Common myeloid progenitor, CD34-positive (primary cell): ENCODE measurements around the gene ROR2.
"Not testable (repeated sequence)": the region's sequence is repeated elsewhere in the genome, so short reads cannot be mapped to it uniquely, and the experiment has no call there.

Experiments
- CTCF ChIA-PET: fragments of 350-600 bp; sonication (Branson Sonifier 250); formaldehyde crosslinking; loops from one replicate; lab custom pipeline; 2021; ENCODE audit warnings: antibody characterized with exemption; lab: Charles Lee
- POLR2A ChIA-PET: fragments of 350-600 bp; sonication (Branson Sonifier 250); formaldehyde crosslinking; loops from one replicate; lab custom pipeline; 2021; ENCODE audit warnings: antibody characterized with exemption; lab: Charles Lee
- DNase-seq, 3 donors: peaks; one replicate each; pipeline versions ENCODE4 v3.0.0 to v3.0.0-alpha.2; 2013
- H3K27ac ChIP-seq, 2 experiments: 1 replicate in 1 of 2; 2 replicates in 1 of 2; pipeline ENCODE4 v1.7.0; 2013; ENCODE audit warnings: inconsistent platforms in 2 of 2, low read length in 2 of 2, mild to moderate bottlenecking in 2 of 2, low read depth in 1 of 2, moderate library complexity in 1 of 2; ENCODE audit not compliant: severe bottlenecking in 2 of 2, insufficient read depth in 1 of 2, poor library complexity in 1 of 2
- H3K27me3 ChIP-seq, 5 experiments: replicated peaks in 2 of 5; 1 replicate in 3 of 5; 2 replicates in 2 of 5; pipeline versions ENCODE4 v1.6.1 to v1.7.0; 2013; ENCODE audit warnings: low read length in 4 of 5, mild to moderate bottlenecking in 2 of 5, moderate library complexity in 2 of 5, inconsistent platforms in 1 of 5; ENCODE audit not compliant: insufficient read depth in 5 of 5, control insufficient read depth in 4 of 5
- H3K36me3 ChIP-seq, 4 experiments: 1 replicate in 2 of 4; 2 replicates in 2 of 4; pipeline versions ENCODE4 v1.6.1 to v1.7.0; 2013; ENCODE audit warnings: low read length in 3 of 4, control low read depth in 1 of 4, mild to moderate bottlenecking in 1 of 4; ENCODE audit not compliant: control insufficient read depth in 4 of 4, insufficient read depth in 4 of 4
- H3K4me1 ChIP-seq, 4 experiments: 1 replicate in 3 of 4; 2 replicates in 1 of 4; pipeline versions ENCODE4 v1.6.1 to v1.7.1; 2013; ENCODE audit warnings: low read length in 3 of 4, mild to moderate bottlenecking in 3 of 4, control low read depth in 1 of 4, inconsistent platforms in 1 of 4, moderate library complexity in 1 of 4; ENCODE audit not compliant: control insufficient read depth in 4 of 4, insufficient read depth in 4 of 4; ENCODE audit errors: control extremely low read depth in 1 of 4
- H3K4me3 ChIP-seq, 7 experiments: 1 replicate in 4 of 7; 2 replicates in 3 of 7; pipeline versions ENCODE4 v1.5.1 to v1.7.0; 2013; ENCODE audit warnings: mild to moderate bottlenecking in 7 of 7, low read length in 6 of 7, moderate library complexity in 6 of 7, inconsistent platforms in 2 of 7, low read depth in 2 of 7, control low read depth in 1 of 7; ENCODE audit not compliant: insufficient read depth in 4 of 7, control insufficient read depth in 1 of 7; ENCODE audit errors: extremely low read depth in 1 of 7
- H3K9me3 ChIP-seq, 5 experiments: 1 replicate in 4 of 5; 2 replicates in 1 of 5; pipeline versions ENCODE4 v1.6.1 to v1.7.1; 2013; ENCODE audit warnings: low read length in 4 of 5, mild to moderate bottlenecking in 2 of 5, inconsistent platforms in 1 of 5, low read depth in 1 of 5, moderate library complexity in 1 of 5; ENCODE audit not compliant: control insufficient read depth in 4 of 5, insufficient read depth in 2 of 5; ENCODE audit errors: control extremely low read depth in 1 of 5
- WGBS: methylation state at CpG from one replicate; pipeline ENCODE4 v1.1.5; 2013; ENCODE audit not compliant: insufficient coverage; 5-methylcytosine and 5-hydroxymethylcytosine counted together

Gene ROR2

GRCh38 chr9:91802391-91802790 is 147.6 kb downstream of the ROR2 start:
- no peaks in the 10 kb centered on the region for H3K4me1 ChIP-seq
- no peak for DNase-seq
- no peak overlapping the region for H3K4me3 ChIP-seq
- WGBS = no CpG with 5 or more reads among the region's 5 CpGs
- ChIA-PET CTCF (no interaction called here), POLR2A (no interaction called here)
- H3K27me3 ChIP-seq = no peaks in the 10 kb centered on the region
- H3K27ac ChIP-seq = no peak overlapping the region
- H3K9me3 ChIP-seq = no peaks in the 10 kb centered on the region
- H3K36me3 ChIP-seq = no peaks in the 10 kb centered on the region

GRCh38 chr9:91800473-91801030 is 149.5 kb downstream of the ROR2 start:
- no peak for DNase-seq
- H3K36me3 ChIP-seq = no peaks in the 10 kb centered on the region
- H3K27me3 ChIP-seq = no peaks in the 10 kb centered on the region
- 91% methylated on average over 12 of the region's 12 CpGs for WGBS
- no peak overlapping the region for H3K27ac ChIP-seq
- H3K4me1 ChIP-seq = no peaks in the 10 kb centered on the region
- H3K9me3 ChIP-seq = no peaks in the 10 kb centered on the region
- H3K4me3 ChIP-seq = no peak overlapping the region
- ChIA-PET POLR2A (no interaction called here), CTCF (no interaction called here)

DNA sequence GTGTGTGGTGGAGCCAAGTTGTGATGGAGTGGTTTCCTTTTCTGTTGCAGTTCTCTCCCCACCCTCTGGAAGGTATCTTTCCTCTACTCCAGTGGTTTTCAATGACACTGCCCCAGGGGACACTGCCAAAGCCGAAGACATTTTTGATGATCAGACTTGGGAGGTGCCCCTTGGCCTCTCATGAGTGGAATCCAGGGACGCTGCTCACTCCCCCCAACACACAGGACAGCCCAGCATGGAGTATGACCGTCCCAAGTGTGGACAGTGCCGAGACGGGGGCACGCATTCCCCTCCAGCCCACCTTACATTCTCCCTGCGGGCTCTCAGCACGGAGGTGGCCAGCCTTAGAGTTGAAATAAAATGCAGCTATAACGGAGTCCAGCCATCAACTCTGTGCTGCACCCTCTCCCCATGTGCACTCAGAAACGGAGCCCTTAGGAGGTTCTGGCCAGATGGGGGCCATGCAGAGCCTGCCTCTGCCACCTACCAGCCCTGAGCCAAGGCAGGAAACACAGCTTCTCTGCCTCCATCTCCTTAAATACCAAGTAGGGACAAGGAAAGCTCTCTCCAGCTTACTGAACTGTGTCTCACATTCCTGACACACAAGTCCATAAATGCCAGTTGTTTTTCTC is 150.8 kb downstream of the ROR2 start:
- Histone ChIP-seq H3K27me3 (peaks cover 0 to 2% (median 0%) of the 10 kb centered on the region in 5 experiments), H3K9me3 (no peaks in the 10 kb centered on the region), H3K4me3 (no peak overlapping the region), H3K27ac (no peak overlapping the region), H3K36me3 (no peaks in the 10 kb centered on the region), H3K4me1 (no peaks in the 10 kb centered on the region)
- WGBS = 100% methylated on average over 9 of the region's 10 CpGs
- CTCF ChIA-PET = no interaction called here
- DNase-seq = no peak
- POLR2A ChIA-PET = no interaction called here

DNA sequence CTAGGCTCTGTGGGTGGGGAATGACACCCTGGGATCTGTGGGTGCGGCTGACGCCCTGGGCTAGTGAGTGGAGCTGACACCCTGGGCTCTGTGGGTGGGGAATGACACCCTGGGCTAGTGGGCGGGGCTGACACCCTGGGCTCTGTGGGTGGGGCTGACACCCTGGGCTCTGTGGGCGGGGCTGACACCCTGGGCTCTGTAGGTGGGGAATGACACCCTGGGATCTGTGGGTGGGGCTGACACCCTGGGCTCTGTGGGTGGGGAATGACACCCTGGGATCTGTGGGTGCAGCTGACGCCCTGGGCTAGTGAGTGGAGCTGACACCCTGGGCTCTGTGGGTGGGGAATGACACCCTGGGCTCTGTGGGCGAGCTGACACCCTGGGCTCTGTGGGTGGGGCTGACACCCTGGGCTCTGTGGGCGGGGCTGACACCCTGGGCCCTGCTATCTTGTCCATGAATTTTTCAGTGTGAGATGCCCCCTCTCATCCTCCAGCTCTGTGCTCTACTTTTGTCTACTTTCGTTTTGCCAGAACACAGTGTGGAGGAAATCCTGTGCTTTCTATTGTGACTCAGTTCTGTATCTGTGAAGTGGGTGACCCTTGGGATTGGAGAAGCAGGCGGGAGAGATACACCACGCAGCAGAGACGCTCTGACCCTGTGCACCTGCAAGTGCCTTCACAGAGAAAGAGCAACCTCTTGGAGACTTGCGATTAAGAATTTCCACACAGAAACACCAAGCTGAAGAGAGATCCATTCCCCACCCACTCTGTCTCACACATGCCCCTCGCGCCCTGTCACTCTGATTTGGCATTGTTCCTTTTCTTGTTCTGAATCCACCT is 151.5 kb downstream of the ROR2 start:
- CTCF ChIA-PET, H3K27me3 ChIP-seq, H3K4me1 ChIP-seq, H3K27ac ChIP-seq, H3K36me3 ChIP-seq, DNase-seq, H3K4me3 ChIP-seq, POLR2A ChIA-PET, H3K9me3 ChIP-seq: not testable (repeated sequence)
- 95% methylated on average over 3 of the region's 14 CpGs for WGBS

GRCh38 chr9:91797517-91797916 is 152.5 kb downstream of the ROR2 start:
- no CpG with 5 or more reads among the region's 2 CpGs for WGBS
- H3K27me3 ChIP-seq, H3K4me3 ChIP-seq, CTCF ChIA-PET, H3K9me3 ChIP-seq, H3K4me1 ChIP-seq, H3K36me3 ChIP-seq, H3K27ac ChIP-seq, POLR2A ChIA-PET, DNase-seq: not testable (repeated sequence)

DNA sequence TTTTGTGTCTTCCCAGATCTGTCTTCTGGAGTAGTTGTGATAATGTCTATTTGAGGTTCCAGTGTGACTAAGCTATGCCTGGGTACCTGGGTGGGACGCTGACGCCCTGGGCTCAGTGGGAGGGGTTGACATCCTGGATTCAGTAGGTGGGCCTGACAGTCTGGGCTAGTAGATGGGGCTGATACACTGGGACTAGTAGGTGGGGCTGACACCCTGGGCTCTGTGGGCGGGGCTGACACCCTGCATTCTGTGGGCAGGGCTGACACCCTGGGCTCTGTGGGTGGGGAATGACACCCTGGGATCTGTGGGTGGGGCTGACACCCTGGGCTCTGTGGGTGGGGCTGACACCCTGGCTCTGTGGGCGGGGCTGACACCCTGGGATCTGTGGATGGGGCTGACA is 153.5 kb downstream of the ROR2 start:
- H3K36me3 ChIP-seq, H3K4me3 ChIP-seq, H3K4me1 ChIP-seq, H3K27me3 ChIP-seq, CTCF ChIA-PET, DNase-seq, POLR2A ChIA-PET, H3K27ac ChIP-seq, H3K9me3 ChIP-seq: not testable (repeated sequence)
- 100% methylated on average over 2 of the region's 4 CpGs for WGBS

DNA sequence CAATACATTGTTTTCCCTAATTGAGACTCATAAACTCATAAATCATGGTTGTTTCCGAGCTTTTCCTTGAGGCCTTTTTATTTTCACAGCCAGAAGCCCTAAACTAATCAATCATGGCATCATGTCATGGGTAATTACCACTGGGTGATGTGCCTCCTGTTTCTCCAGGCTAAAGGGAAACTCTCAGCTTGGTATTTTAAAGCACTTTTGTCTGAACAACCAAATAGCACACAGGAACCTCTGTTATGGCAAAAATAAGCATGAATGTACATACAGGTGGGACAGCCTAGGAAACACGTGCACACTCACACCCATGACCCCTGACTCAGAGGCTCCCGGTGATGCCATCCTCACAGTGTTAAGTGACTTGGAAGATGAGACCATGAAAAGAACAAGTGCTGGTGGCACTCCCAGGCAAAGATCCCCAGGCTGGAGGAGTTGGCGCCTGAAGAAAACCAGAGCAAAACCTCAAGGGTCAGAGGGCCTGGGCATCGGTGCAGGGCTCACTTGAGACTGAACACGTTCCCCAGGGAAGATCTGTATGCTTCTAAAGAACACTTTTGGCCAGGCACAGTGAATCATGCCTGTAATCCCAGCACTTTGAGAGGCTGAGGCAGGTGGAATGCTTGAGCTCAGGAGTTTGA is 154.3 kb downstream of the ROR2 start:
- CTCF ChIA-PET = no interaction called here
- Histone ChIP-seq H3K36me3 (no peaks in the 10 kb centered on the region), H3K4me1 (no peaks in the 10 kb centered on the region), H3K4me3 (no peak overlapping the region), H3K27me3 (peaks cover 0 to 3% (median 0%) of the 10 kb centered on the region in 5 experiments), H3K9me3 (no peaks in the 10 kb centered on the region), H3K27ac (no peak overlapping the region)
- no peak for DNase-seq
- WGBS = 79% methylated on average over 6 of the region's 6 CpGs
- POLR2A ChIA-PET = no interaction called here
